ENCODE results near the gene GRIN2D. TPM values are rescaled to one million over a fixed set of nuclear protein-coding genes. Genes with fewer than 3 reads are reported as not detected.

Gene GRIN2D
- polyA plus RNA-seq, 1 of the 3 experiments (the other 2 are of a cell fraction): 0.92 TPM

DNA sequence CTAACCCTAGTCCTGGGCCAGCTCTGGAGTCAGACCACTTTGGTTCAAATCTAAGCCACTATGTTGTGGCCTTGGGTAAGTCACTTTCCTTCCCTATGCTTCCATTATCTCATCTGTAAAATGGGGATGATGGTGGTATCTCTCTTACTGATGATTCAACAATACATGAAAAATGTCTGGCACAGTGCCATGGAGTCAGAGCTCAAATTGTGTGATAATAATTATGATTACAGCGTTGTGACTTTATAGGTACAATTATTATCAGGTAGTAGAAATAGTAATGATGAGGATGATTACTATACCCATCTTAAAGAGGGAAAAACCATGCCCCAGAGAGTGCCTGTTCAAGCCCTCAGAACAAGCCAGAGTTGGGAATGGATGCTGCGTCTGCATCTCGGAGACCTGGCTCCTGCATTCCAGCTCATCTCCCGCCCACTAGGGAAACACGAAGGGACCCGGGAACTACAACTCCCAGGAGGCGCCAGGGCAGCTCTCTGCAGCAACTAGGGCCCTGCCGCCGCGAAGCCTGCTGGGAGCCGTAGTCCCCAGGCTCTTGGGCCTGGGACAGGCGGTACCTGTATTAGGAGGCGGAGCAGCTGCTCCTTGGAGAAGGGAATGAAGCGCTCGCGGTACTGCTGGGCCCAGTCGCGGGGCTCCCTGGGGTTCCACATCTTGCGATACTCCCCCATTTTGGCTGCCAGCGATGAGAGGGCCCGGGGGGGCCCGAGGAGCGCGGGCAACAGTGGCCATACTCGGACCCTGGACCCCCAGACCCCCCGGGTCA lies 30.6 kb upstream of the GRIN2D start:
- Histone ChIP-seq H3K27me3 (ENCODE audit: insufficient read depth) (no peaks in the 10 kb centered on the region), H3K79me2 (ENCODE audit: insufficient read depth) (no peaks in the 10 kb centered on the region), H3K4me1 (ENCODE audit: control insufficient read depth in 1 of 2, insufficient read depth in 2 of 2, low read depth in 1 of 2, low read length in 1 of 2) (peaks cover 4 to 12% of the 10 kb centered on the region in 2 experiments; a peak in 1 of 4 replicates), H3K9me2 (no peaks in the 10 kb centered on the region), H4K20me1 (ENCODE audit: insufficient read depth) (no peaks in the 10 kb centered on the region), H2AFZ (ENCODE audit: low read depth) (peak overlapping the region; percentile 78), H3K9ac (peak overlapping the region; percentile 83), H3K27ac (ENCODE audit: low read depth in 2 of 2, low read length in 1 of 2) (peak overlapping the region; percentile 74 to 85), H3K36me3 (replicated peaks in 1 of 2; ENCODE audit: control insufficient read depth in 1 of 2, insufficient read depth in 2 of 2, low read length in 1 of 2) (no peaks in the 10 kb centered on the region), H3K4me3 (ENCODE audit: low read depth in 2 of 2, low read length in 1 of 2) (peak overlapping the region; percentile 62 to 80), H3F3A (replicated peaks; ENCODE audit: insufficient read depth) (peaks cover 4% of the 10 kb centered on the region), H3K9me3 (no peaks in the 10 kb centered on the region), H3K4me2 (peak overlapping the region; percentile 98)
- no peak for TF ChIP-seq YY1 (IDR thresholded peaks at IDR 0.05; ENCODE audit: low read depth)
- TF ChIP-seq, protein P1, sequence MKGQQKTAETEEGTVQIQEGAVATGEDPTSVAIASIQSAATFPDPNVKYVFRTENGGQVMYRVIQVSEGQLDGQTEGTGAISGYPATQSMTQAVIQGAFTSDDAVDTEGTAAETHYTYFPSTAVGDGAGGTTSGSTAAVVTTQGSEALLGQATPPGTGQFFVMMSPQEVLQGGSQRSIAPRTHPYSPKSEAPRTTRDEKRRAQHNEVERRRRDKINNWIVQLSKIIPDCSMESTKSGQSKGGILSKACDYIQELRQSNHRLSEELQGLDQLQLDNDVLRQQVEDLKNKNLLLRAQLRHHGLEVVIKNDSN (IDR thresholded peaks at IDR 0.05; ENCODE audit: borderline replicate concordance, low read depth): 0 out of 2 replicates have a peak, but pooled peaks have one; percentile 7
- TF ChIP-seq, protein P2, sequence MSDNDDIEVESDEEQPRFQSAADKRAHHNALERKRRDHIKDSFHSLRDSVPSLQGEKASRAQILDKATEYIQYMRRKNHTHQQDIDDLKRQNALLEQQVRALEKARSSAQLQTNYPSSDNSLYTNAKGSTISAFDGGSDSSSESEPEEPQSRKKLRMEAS (IDR thresholded peaks at IDR 0.05; ENCODE audit: low read depth): no peak
- TF ChIP-seq TCF12 (IDR thresholded peaks at IDR 0.05): no peak
- no peak for TF ChIP-seq FOXJ3 (CRISPR knock-in tag; IDR thresholded peaks at IDR 0.05)
- TF ChIP-seq NFIC (IDR thresholded peaks at IDR 0.05; ENCODE audit: borderline replicate concordance): peak; percentile 14; the same call in 1 of the 2 replicates
- no peak for TF ChIP-seq RFX5 (IDR thresholded peaks at IDR 0.05; ENCODE audit: low read length)
- TF ChIP-seq GABPA (IDR thresholded peaks at IDR 0.05; ENCODE audit: low read depth): peak; percentile 23; the same call in 1 of the 2 replicates
- TF ChIP-seq, protein P3, sequence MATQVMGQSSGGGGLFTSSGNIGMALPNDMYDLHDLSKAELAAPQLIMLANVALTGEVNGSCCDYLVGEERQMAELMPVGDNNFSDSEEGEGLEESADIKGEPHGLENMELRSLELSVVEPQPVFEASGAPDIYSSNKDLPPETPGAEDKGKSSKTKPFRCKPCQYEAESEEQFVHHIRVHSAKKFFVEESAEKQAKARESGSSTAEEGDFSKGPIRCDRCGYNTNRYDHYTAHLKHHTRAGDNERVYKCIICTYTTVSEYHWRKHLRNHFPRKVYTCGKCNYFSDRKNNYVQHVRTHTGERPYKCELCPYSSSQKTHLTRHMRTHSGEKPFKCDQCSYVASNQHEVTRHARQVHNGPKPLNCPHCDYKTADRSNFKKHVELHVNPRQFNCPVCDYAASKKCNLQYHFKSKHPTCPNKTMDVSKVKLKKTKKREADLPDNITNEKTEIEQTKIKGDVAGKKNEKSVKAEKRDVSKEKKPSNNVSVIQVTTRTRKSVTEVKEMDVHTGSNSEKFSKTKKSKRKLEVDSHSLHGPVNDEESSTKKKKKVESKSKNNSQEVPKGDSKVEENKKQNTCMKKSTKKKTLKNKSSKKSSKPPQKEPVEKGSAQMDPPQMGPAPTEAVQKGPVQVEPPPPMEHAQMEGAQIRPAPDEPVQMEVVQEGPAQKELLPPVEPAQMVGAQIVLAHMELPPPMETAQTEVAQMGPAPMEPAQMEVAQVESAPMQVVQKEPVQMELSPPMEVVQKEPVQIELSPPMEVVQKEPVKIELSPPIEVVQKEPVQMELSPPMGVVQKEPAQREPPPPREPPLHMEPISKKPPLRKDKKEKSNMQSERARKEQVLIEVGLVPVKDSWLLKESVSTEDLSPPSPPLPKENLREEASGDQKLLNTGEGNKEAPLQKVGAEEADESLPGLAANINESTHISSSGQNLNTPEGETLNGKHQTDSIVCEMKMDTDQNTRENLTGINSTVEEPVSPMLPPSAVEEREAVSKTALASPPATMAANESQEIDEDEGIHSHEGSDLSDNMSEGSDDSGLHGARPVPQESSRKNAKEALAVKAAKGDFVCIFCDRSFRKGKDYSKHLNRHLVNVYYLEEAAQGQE (IDR thresholded peaks at IDR 0.05; ENCODE audit: low read depth, low read length): 0 out of 2 replicates have a peak, but pooled peaks have one; percentile 3
- TF ChIP-seq POLR2AphosphoS5 (IDR thresholded peaks at IDR 0.05; ENCODE audit: low read depth, low read length): peak; percentile 61; the same call in 1 of the 2 replicates
- TF ChIP-seq, protein P4, sequence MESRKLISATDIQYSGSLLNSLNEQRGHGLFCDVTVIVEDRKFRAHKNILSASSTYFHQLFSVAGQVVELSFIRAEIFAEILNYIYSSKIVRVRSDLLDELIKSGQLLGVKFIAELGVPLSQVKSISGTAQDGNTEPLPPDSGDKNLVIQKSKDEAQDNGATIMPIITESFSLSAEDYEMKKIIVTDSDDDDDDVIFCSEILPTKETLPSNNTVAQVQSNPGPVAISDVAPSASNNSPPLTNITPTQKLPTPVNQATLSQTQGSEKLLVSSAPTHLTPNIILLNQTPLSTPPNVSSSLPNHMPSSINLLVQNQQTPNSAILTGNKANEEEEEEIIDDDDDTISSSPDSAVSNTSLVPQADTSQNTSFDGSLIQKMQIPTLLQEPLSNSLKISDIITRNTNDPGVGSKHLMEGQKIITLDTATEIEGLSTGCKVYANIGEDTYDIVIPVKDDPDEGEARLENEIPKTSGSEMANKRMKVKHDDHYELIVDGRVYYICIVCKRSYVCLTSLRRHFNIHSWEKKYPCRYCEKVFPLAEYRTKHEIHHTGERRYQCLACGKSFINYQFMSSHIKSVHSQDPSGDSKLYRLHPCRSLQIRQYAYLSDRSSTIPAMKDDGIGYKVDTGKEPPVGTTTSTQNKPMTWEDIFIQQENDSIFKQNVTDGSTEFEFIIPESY (IDR thresholded peaks at IDR 0.05; ENCODE audit: borderline replicate concordance, low read depth): peak; percentile 47; the same call in 1 of the 2 replicates
- no peak for TF ChIP-seq MEF2A (IDR thresholded peaks at IDR 0.05; ENCODE audit: borderline replicate concordance, low read depth)
- peak; percentile 43; the same call in 1 of the 2 replicates for TF ChIP-seq SIN3A (IDR thresholded peaks at IDR 0.05; ENCODE audit: borderline replicate concordance, low read depth, low read length)
- peak; percentile 86 for TF ChIP-seq CHD2 (IDR thresholded peaks at IDR 0.05; ENCODE audit: low read length, partially characterized antibody)
- WGBS (ENCODE audit: low lambda C conversion rate): 14% methylated on average over 7 of the region's 26 CpGs
- ChIA-PET CTCF (interaction anchor here (0.5 to 3.4 kb wide), 7 partner anchors 9 to 84 kb away, joined by 3 to 14 read pairs (median 3); partner anchors contain the start of gene KDELR1), POLR2A (interaction anchor here (0.5 to 2.1 kb wide), 6 partner anchors 9 to 260 kb away, joined by 3 to 11 read pairs (median 4); partner anchors contain the start of gene KDELR1)
- DNase-seq: peak; percentile 88
